ENCODE results near the gene RNF149. TPM values are rescaled to one million over a fixed set of nuclear protein-coding genes. Genes with fewer than 3 reads are reported as not detected.
"Not testable (repeated sequence)": the region's sequence is repeated elsewhere in the genome, so short reads cannot be mapped to it uniquely, and the experiment has no call there.

The RNF149 gene, protein sequence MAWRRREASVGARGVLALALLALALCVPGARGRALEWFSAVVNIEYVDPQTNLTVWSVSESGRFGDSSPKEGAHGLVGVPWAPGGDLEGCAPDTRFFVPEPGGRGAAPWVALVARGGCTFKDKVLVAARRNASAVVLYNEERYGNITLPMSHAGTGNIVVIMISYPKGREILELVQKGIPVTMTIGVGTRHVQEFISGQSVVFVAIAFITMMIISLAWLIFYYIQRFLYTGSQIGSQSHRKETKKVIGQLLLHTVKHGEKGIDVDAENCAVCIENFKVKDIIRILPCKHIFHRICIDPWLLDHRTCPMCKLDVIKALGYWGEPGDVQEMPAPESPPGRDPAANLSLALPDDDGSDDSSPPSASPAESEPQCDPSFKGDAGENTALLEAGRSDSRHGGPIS
- 51.2 and 53.8 TPM in 2 replicates for total RNA-seq (2014; rRNA removed; shearing (Covaris generic))

DNA sequence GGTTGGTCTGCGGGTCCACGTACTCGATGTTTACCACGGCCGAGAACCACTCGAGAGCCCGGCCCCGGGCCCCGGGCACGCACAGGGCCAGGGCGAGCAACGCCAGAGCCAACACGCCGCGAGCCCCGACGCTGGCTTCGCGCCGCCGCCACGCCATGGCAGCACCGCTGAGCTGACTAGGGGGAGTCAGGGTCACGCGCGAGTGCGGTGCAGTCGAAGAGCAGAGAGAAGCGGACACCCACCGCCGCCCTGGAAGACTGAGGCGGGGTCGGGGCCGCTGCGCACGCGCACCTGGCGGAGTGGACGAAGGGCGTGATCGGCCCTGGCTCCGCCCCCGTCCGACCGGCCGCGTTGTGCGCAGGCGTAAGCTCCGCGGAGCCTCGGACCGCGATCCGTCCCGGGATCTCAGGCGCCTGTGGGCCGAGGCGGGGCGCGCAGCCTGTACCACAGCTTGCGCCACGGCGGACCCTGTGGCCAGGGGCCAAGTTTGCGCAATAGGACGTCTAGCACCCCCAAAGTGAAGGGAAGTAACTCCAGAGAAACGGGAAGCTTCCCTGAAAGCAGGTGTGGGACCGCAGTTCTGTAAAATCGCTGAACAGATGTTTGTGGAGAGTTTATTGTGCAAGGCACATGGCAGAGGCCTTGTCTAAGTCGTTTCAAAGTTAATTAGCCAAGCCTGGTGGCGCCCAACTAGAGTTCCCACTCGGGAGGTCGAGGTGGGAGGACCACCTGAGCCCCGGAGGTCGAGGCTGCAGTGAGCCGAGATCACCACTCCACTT lies at the start of gene RNF149:
Gene RNF149, minus strand, starts transcription at position 270 of the 779 bp plus-strand sequence. Its CDS starts 113 bp downstream, at position 157.
- peak; percentile 93 for DNase-seq (ENCODE audit: low spot score)

DNA sequence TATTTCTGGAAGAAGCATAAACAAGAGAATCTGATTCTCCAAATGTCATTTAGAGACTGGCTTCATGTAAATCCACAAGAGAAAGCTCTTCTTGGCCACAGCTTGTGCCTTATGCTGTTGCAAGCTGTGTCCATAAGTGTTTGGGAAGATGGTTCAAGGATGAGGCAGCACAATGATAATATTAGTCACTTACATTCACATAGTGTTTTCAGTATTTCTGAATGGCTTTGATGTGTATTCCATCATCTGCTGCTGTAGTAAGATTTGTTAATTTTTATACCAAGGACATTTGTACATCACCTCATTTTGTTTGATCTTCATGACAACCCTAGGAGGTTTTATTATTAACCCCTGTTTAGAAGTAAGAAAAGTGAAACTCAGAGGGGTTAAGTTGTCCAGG lies 48.9 kb upstream of the RNF149 start:
- DNase-seq (ENCODE audit: low spot score): no peak

DNA sequence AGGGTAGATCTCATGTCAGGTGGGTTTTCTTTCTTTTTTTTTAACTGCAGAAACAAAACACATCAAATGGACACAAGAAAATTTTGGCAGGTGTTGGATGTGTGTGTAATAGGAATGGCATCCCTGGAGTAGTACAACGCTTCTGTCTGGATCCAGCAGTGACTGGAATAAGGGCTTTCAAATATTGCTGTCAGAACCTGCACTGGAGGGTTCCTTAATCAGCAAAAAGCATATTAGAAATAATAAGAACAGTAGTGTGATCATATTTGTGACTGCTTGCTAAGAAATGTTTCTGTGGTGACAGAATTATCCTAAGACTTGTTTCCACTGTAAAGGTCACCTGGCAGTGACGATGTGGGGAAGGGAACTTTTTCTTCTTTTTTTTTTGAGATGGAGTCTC lies 48.0 kb upstream of the RNF149 start:
- DNase-seq (ENCODE audit: low spot score): no peak

DNA sequence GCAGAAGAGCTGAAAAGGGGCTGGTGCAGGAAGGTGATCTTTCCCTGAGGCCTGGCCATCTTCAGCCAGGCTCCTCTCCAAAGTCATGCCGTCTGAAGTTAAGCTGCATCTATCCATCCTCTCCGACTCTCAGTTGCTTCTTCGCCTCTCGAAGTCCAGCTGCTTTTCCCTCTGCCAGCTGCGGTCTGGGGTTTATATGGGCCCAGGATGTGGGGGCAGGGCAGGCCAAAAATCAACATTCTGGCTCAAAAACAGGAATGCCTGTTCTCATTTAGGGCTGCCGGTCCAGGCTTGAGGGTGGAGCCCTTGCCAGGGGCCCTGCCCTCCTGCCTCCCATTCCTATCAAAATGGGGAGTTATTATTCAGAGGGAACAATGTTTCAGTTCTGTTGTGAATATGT lies 47.6 kb upstream of the RNF149 start:
- no peak for DNase-seq (ENCODE audit: low spot score)

DNA sequence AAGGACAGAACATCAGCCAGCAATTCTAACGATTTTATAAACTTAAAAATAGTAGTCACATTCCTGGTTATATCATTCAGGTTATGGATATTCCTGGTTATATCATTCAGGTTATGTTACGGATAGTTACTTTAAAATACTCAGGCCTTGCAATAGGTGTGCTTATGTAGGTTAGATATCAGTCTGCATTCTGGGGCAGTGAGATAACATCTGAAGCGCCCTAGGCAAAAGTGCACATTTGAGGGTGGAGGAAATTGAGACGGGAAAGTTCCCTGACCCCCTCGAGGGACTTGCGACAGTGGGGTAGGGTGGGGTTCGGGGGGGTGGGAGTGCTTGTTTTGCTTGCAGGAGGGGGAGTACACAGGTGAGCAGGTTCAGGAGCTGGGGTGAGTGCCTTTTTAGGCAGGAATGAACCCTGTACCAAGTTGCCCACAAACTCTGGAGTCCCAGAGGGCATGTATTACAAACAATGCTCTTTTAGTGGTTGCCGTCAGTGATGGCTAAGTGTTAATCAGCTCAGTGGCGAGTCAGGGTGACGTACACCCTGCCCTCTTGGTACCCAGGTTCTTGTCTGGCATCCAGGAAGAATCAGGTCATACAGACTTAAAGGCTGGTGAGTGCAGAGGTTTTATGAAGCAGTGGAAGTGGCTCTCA lies 47.0 kb upstream of the RNF149 start:
- no peak for DNase-seq (ENCODE audit: low spot score)

DNA sequence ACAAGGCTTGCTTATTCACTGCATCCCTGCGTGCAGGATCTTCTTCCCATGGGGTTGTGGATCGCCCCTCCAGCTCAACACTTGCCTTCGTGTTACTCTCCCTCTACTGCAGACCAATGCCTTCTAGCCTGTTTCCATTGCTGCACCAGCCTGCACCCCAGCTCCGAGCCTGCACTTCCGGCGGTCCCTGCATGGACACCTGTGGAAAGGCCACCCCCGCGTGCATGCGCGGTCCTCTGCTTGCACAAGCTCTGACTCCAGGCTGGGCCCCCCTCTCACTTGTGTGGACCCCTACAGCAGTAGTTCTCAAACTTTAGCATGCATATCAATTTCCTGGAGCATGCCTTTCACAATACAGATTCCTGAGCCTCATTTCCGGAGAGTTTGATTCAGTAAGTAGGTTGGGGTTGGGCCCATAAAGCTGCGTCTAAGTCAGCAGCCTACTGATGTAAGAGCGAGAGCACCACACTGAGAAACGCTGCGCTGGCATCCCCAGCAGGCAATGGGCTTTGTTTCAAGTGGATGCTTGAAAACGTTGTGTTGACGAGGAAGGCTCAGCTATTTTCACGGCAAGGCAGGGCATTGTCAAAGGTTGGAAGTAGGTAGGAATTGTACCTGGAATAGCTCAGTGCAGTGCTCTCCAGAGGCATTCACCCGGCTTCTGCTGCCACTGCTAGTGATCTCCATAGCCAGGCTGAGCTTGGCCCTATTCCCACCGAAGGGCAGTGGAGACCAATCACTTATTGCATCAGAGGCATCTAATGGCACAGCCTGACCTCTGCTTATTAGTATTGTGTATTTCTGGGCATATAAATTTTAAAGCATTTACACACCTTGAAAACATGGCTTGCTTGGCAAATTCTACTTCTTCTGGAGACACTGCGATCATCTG lies 46.2 kb upstream of the RNF149 start:
- DNase-seq (ENCODE audit: low spot score): no peak

DNA sequence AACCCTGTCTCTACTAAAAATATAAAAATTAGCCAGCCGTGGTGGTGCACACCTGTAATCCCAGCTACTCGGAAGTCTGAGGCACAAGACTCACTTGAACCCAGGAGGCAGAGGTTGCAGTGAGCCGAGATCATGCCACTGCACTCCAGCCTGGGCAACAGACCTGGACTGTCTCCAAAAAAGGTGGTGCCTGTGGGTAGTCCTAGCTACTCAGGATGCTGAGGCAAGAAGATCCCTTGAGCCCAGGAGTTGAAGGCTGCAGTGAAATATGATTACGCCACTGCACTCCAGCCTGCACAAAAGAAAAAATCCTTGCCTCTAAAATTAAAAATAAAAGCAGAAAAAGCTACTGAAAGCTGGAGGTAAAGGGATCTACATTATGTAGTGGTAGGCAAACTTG lies 44.1 kb upstream of the RNF149 start:
- DNase-seq (ENCODE audit: low spot score): not testable (repeated sequence)

DNA sequence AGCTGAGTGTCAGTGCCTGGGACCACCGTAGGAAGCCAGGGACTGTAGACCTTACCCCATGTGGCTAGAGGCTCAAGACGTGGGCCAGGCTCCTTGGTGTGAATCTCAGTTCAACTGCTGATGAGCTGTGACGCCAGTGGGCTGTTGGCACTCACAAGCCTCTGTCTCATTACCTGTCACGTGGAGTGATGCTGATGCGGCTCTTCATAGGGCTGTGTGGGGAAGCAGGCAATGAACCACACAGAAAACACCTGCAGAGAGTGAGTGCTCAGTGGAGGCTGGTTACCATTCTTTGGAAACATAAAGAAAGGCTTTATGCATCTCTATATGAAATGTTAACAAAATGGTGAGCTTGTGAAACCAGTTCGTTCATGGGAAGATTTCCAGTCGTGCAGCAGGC lies 42.7 kb upstream of the RNF149 start:
- DNase-seq (ENCODE audit: low spot score): no peak

DNA sequence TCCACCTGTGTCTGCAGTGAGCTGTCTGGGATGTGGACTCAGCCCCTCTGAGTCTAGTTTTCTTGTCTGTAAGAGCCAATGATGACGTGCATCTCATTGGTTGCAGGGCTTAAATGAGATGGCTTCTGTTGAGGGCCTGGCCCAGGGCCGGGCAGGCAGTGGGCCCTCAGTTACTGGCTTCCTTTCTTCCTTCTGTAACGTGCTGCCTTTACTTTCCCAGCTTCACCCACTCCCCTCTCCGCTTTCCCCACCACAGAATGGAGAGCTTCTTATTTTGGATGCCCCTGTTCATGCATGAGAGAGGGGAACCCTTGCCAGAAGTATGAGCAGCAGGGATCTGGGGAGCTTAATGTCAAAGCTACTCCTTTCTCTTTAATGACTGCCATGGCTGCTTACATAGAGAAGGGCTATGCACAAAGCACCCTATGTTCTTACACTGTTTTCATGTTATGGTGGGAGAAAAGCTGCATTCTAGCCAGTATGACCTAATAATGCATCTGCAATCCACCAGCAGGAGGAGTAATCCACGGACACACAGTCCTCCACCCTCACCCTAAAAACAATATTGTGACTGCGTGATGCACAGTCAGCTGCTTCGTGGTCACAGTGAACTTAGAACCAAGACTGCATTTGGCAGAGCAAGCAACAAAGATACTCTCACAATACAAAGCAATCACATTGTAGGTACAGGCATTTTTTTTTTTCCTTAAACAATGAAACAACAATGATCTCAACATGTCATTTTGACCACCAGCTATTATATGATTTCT lies 41.6 kb upstream of the RNF149 start:
- DNase-seq (ENCODE audit: low spot score): peak; percentile 36

DNA sequence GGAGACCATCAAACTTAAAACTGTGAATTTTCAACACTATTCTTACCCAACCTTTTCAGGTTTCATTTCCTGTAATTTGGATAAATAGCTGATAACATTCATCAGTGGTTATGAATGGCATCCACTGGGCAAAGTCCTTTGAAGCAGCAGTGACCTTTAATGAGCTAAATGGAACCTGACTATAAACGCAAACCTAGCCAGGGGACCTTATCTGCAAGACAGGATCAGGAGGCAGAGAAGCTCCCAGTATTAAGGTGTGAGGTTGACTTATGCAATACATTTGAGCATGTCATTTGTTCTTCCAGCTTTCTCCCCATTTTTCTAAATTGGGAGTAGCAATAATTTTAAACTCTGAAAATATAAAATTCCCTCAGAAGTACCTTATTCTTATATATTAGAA lies 40.4 kb upstream of the RNF149 start:
- peak; percentile 30 for DNase-seq (ENCODE audit: low spot score)

DNA sequence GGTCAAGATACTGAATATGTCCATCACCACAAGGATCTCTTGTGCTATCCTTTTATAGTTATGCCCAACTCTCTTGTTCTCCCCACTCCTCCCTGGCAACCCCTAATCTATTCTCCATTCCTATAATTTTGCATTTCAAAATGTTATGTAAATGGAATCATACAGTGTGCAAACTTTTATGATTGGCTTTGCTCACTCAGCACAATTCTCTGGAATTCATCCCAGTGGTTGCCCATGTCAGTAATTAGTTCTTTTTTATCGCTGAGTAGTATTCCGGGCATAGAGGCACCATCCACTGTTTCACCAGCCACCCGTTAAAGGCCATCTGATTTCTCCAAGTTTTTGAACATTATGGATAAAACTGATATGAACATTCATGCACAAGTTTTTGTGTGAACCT lies 38.4 kb upstream of the RNF149 start:
- DNase-seq (ENCODE audit: low spot score): no peak

DNA sequence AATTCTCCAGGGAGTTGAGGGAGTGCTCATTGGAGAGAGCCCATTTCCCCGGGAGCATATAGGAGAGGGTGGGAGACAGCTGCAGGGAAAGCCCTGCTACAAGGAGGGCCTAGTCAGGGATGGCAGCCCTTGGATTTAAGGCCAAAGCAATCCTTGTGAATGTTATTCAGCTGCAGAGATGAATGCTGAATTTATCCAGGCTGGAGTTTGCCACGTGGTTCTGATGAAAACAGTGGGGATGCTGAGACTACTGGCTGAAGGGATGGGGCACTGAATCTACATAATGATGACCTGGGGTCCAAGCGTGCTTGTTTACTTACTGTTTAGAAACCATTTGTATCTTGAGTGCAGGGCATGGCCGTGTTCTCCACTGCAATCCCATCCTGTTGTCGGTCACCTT lies 35.6 kb upstream of the RNF149 start:
- no peak for DNase-seq (ENCODE audit: low spot score)

DNA sequence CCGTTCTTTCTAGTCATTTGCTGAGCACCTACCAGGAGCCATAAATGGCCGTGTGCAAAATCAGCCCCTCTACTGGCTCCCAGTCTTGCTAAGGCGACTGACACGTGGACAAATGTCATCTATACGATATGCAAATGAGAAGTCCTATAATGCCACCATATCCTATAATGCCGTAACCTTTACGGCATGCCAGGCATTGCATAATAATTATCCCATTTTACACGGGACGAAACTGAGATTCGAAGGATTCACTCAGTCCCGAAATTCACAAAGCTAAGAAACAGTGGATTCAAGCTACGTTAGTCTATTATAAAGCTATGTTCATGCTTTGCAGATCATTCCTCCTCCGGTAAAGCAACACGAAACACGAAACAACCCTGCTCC lies 34.1 kb upstream of the RNF149 start:
- no peak for DNase-seq (ENCODE audit: low spot score)

DNA sequence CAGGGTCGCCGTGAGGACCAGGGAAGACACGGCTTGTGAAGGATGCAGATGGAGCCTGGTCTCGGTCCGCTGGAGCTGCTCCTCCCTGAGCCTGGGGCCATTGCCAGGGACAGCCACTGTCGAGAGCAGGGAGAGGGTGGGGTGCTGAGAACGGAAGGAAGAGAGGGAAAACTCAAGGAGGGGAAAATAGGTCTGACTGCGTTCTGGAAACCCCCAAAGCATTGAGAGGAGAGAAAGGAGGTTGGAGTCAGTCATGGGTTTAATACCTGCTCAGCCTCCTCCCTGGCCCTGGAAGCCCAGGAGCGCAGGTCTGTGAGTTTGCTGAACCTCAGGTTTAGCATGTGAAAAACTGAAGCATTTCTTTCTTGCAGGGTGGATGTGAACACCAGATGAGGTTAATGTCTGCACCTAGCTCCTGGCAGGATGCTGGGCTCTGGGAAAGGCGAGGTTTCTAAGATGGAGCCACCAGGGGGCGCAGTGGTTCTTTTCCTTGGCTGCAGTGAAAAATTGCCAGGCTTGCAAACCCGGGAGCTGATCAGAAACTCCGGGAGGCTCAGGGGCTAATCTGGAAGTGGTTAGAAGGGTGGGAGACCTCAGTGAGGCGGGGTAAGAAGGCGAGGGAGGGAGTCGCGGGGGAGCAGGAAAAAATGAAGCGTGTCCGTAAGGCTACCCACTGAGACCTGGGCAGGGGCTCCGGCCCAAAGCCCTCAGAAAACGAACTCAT lies 33.6 kb upstream of the RNF149 start:
- peak; percentile 93 for DNase-seq (ENCODE audit: low spot score)

DNA sequence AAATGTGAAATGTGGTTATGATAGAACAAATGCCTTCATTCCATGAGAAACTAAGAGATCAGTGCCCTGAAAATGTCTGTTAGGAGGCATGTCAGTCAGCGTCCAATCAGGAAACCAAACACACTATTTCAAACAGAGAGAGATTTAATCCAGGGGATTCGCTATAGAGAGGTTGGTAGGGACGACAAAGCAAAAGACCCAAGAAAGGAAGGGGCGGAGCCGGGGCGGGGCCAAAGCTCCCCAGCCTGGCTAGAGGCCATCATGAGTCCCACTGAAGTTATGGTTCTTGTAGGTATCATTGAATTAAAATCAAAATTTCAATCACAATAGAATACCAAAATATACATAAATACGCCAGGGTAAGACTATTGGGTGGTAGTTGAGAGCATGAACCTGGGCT lies 32.9 kb upstream of the RNF149 start:
- DNase-seq (ENCODE audit: low spot score): peak; percentile 42

DNA sequence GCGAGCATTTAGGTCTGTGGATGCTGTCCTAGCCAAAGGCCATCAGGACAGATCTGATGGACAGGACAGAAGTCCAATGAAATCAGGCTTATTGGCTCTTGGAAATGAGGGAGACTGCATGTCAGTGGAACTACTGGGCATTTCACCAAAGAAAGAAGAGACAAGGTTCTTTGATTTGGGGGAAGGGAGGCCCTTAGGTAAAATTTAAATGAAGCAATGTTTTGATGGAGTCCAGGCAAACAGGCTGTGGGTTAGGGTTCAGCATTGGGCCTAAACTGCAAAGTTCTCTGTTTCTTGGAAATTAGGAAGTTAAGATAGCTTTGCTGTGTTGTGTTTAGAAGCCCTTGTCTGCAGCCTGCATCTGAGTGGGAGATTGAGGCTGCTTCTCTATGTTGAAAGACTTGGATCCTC lies 31.6 kb upstream of the RNF149 start:
- DNase-seq (ENCODE audit: low spot score): no peak

DNA sequence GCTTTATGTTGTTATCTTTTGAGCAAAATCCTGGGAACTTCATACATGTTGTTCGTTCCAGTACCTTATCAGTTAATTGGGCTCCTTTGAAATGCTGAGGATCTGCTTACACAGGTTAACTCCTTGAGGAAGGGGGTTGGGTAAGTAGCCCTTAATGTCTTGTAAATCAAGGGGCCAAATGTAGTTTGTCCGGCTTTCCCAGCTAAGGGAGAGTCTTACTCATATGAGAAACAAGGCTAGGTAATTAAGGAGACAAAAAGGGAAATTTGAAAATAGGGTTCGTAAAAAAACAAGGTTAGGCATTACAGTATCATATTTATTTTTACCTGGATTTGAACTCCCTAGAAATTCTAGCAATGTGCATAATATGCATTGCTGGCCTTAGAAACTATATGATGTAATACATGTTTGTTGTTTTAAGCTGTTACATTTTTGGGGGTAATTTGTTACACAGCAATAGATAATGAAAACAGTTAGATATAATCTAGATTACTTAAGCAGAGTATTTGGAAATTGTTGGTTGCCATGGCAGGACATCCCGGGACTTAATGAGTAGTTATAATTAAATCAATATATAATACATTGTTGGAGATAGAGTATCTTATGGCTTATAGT lies 30.9 kb upstream of the RNF149 start:
- DNase-seq (ENCODE audit: low spot score): no peak

DNA sequence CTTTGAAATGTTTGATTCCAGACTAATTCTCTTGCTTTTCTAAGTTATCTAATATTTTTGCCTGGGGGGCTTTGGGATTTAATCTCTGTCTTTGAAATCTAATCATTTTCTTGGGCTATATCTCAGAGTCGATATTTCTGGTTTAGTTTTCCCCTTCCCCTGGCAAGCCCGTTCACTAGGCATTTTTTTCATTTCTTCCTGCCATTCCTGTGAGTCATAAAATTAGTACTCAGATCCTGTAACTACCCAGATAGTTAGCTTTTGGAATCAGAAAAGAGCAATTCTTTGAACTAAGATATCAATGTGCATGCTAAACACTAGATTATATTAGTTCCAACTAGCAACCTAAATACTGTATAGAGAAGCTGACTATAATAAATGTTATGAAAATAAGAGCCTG lies 29.4 kb upstream of the RNF149 start:
- DNase-seq (ENCODE audit: low spot score): no peak
